Measurements from ENCODE around the gene CCDC169.

DNA sequence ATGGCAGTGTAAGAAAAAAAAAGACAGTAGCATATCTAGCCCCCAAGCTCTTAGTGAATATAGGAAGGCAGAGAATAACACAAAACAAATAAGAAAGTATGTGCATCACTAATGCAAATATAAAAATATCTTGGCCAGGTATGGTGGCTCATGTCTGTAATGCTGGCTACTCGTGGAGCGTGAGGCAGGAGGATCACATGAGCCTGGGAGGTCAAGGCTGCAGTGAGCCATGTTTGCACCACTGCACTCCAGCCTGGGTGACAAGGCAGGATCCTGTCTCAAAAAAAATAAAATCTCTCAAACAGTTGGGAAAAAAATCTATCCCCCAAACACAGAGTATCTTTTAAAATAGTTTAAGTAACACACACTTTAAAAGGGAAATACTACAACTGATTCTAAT lies 31.2 kb upstream of the CCDC169 start:
- TF ChIP-seq, protein P1, sequence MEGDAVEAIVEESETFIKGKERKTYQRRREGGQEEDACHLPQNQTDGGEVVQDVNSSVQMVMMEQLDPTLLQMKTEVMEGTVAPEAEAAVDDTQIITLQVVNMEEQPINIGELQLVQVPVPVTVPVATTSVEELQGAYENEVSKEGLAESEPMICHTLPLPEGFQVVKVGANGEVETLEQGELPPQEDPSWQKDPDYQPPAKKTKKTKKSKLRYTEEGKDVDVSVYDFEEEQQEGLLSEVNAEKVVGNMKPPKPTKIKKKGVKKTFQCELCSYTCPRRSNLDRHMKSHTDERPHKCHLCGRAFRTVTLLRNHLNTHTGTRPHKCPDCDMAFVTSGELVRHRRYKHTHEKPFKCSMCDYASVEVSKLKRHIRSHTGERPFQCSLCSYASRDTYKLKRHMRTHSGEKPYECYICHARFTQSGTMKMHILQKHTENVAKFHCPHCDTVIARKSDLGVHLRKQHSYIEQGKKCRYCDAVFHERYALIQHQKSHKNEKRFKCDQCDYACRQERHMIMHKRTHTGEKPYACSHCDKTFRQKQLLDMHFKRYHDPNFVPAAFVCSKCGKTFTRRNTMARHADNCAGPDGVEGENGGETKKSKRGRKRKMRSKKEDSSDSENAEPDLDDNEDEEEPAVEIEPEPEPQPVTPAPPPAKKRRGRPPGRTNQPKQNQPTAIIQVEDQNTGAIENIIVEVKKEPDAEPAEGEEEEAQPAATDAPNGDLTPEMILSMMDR (conservative IDR thresholded peaks at IDR 0.05), result no peak
- no peak for TF ChIP-seq EZH2 (IDR thresholded peaks at IDR 0.05; ENCODE audit: low read depth)

Data from PC-9 (cell line).